Measurements from ENCODE around the gene DNAAF5.

DNA sequence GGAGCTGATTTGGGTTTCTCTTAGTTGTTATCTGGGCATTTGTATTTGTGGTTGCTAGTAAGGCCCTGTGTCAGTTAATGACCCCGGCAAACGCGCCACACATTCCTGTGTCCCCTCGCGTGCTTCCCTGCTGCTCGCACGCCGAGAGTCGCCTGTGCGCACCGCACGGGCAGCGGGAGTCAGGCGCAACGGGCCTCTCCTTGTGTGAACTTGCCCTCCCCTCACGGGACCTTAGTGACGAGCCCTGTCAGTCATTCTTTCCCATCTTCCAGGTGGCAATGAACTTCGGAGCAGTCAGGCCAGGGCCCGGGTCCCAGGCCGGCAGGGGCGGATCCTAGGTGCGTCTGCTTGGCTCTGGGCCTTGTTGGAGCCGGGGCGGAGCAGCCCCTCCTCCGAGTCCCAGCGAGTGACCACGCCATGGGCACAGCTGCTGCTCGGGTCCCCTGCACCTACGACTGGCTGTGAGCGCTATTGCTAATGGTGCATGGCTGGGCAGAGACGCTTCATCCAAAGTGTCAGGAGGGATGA is 13.0 kb downstream of the DNAAF5 start:
- TF ChIP-seq POLR2AphosphoS5 (IDR thresholded peaks at IDR 0.05; ENCODE audit: low read depth, low read length): no peak
- TF ChIP-seq, protein P1, sequence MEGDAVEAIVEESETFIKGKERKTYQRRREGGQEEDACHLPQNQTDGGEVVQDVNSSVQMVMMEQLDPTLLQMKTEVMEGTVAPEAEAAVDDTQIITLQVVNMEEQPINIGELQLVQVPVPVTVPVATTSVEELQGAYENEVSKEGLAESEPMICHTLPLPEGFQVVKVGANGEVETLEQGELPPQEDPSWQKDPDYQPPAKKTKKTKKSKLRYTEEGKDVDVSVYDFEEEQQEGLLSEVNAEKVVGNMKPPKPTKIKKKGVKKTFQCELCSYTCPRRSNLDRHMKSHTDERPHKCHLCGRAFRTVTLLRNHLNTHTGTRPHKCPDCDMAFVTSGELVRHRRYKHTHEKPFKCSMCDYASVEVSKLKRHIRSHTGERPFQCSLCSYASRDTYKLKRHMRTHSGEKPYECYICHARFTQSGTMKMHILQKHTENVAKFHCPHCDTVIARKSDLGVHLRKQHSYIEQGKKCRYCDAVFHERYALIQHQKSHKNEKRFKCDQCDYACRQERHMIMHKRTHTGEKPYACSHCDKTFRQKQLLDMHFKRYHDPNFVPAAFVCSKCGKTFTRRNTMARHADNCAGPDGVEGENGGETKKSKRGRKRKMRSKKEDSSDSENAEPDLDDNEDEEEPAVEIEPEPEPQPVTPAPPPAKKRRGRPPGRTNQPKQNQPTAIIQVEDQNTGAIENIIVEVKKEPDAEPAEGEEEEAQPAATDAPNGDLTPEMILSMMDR (IDR thresholded peaks at IDR 0.05): no peak
